Stomach (tissue), 4 donors: ENCODE results near the gene SNX5.
"Not testable (repeated sequence)": the region's sequence is repeated elsewhere in the genome, so short reads cannot be mapped to it uniquely, and the experiment has no call there.

Source experiments
- CTCF ChIP-seq, 7 experiments: fragments of 450-650 bp in 4 of 7; fragments of 200-600 bp in 3 of 7; sonication (generic) in 3 of 7; IDR thresholded peaks; one replicate each; pipeline ENCODE4 v1.5.1; 2016 to 2019; ENCODE audit warnings: antibody characterized with exemption in 7 of 7, control low read depth in 2 of 7, mild to moderate bottlenecking in 1 of 7
- POLR2AphosphoS5 ChIP-seq, 3 donors: sonication (generic); formaldehyde crosslinking; IDR thresholded peaks; one replicate each; pipeline ENCODE4 v1.6.1; 2016; ENCODE audit warnings: antibody characterized with exemption in 3 of 3

DNA sequence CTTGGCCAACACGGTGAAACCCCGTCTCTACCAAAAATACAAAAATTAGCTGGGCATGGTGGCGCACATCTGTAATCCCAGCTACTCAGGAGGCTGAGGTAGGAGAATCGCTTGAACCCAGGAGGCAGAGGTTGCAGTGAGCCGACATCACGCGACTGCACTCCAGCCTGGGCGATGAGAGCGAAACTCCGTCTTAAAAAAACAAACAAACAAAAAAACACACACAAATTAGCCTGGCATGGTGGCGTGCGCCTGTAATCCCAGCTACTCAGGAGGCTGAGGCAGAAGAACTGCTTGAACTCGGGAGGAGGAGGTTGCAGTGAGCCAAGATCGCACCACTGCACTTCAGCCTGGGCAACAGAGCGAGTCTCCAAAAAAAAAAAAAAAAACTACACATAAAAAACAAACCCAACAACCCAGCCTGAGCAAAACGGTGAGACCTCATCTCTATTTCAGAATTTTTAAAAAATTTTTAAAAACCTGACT, 8.2 kb downstream of the SNX5 start:
- TF ChIP-seq CTCF, POLR2AphosphoS5 (IDR thresholded peaks at IDR 0.05): not testable (repeated sequence)
